Sigmoid colon (tissue), 7 donors: Measurements from ENCODE around the gene PVALB. TPM values are rescaled to one million over a fixed set of nuclear protein-coding genes. Genes with fewer than 3 reads are reported as not detected.

Experiments used
- DNase-seq: peaks from one replicate; pipeline ENCODE4 v3.0.0-alpha.2; 2019
- H3K27ac ChIP-seq, 4 donors: fragments of 200-600 bp; sonication (generic); one replicate each; pipeline ENCODE4 v1.5.1; 2016 to 2019; ENCODE audit warnings: mild to moderate bottlenecking in 1 of 4
- H3K27me3 ChIP-seq, 3 donors: fragments of 200-600 bp; sonication (generic); one replicate each; pipeline ENCODE4 v1.5.1; 2019; ENCODE audit warnings: mild to moderate bottlenecking in 1 of 3
- H3K36me3 ChIP-seq, 4 donors: fragments of 200-600 bp; sonication (generic); one replicate each; pipeline ENCODE4 v1.5.1; 2016 to 2019
- H3K4me1 ChIP-seq, 4 donors: fragments of 200-600 bp; sonication (generic); one replicate each; pipeline ENCODE4 v1.5.1; 2017 to 2019
- H3K4me3 ChIP-seq, 4 donors: fragments of 200-600 bp; sonication (generic); one replicate each; pipeline ENCODE4 v1.5.1; 2017 to 2019; ENCODE audit warnings: mild to moderate bottlenecking in 2 of 4, moderate library complexity in 1 of 4
- H3K9me3 ChIP-seq, 4 donors: fragments of 200-600 bp in 3 of 4; sonication (generic) in 3 of 4; one replicate each; pipeline versions ENCODE4 v1.5.1 to v1.6.1; 2013 to 2019
- CTCF ChIP-seq, 4 experiments: fragments of 450-650 bp in 3 of 4; fragments of 200-600 bp in 1 of 4; IDR thresholded peaks; one replicate each; pipeline ENCODE4 v1.5.1; 2016 to 2019; ENCODE audit warnings: antibody characterized with exemption in 4 of 4, mild to moderate bottlenecking in 3 of 4, moderate library complexity in 2 of 4
- EP300 ChIP-seq, 4 donors: sonication (generic); formaldehyde crosslinking; IDR thresholded peaks; one replicate each; pipeline ENCODE4 v1.6.1; 2017; ENCODE audit warnings: antibody characterized with exemption in 4 of 4
- POLR2A ChIP-seq, 2 donors: fragments of 450-650 bp; IDR thresholded peaks; one replicate each; pipeline ENCODE4 v1.6.1; 2016; ENCODE audit warnings: antibody characterized with exemption in 2 of 2, mild to moderate bottlenecking in 2 of 2, moderate library complexity in 2 of 2
- POLR2AphosphoS5 ChIP-seq, 4 donors: sonication (generic); formaldehyde crosslinking; IDR thresholded peaks; one replicate each; pipeline ENCODE4 v1.6.1; 2017; ENCODE audit warnings: antibody characterized with exemption in 4 of 4
- WGBS, 2 donors: extraction: QIAGEN DNeasy Blood & Tissue Kit; methylation state at CpG; one replicate each; pipeline ENCODE4 v1.1.7; 2013; 5-methylcytosine and 5-hydroxymethylcytosine counted together
- intact Hi-C: fragments of 100-400 bp; cut with DNase I; formaldehyde crosslinking; loops from one replicate; pipeline ENCODE4 v1.15.1; 2023
- polyA plus RNA-seq, 3 donors: library from polyadenylated mRNA; stranded (reverse); fragments of 200-250 nt; gene quantifications; one replicate each; pipeline ENCODE4 v1.2.3, GENCODE V29; 2013
- total RNA-seq, 4 donors: library from RNA; depleted of rRNA; stranded (reverse); fragments of >200 nt; gene quantifications; one replicate each; pipeline ENCODE4 v1.1.0, GENCODE V29; 2016
- donor health status: healthy with polysubstance abuse.
- donor health status: Bipolar disorder and iron deficiency.
- donor health status: healthy.

Gene PVALB
- total and polyA plus RNA-seq, 7 donors = not detected

- whole genome bisulfite sequencing, 2 donors = 53 to 76% methylated on average over 6 of the region's 6 CpGs
Measured at GRCh38 chr22:36860017-36860416, 43.2 kb upstream of the PVALB start.

GRCh38 chr22:36858966-36859365 lies 42.1 kb upstream of the PVALB start:
- Histone ChIP-seq H3K4me1 (peaks cover 0 to 6% (median 3%) of the 10 kb centered on the region in 4 donors), H3K27me3 (no peaks in the 10 kb centered on the region), H3K36me3 (no peaks in the 10 kb centered on the region), H3K27ac (no peak overlapping the region), H3K9me3 (no peaks in the 10 kb centered on the region), H3K4me3 (no peak overlapping the region)
- TF ChIP-seq POLR2A (IDR thresholded peaks at IDR 0.05) (no peak), CTCF (IDR thresholded peaks at IDR 0.05) (no peak), POLR2AphosphoS5 (IDR thresholded peaks at IDR 0.05) (no peak), EP300 (IDR thresholded peaks at IDR 0.05) (no peak)
- intact Hi-C loops = loop anchor here (5.0 to 10.0 kb wide), 2 partner anchors 196 to 312 kb away; partner anchors contain the start of gene KCTD17
- DNase-seq = no peak
- 69 to 74% methylated on average over 2 of the region's 2 CpGs for WGBS, 2 donors

More at GRCh38 chr22:36860017-36860416, 43.2 kb upstream of the PVALB start:
- DNase-seq = peak; percentile 10
- Histone ChIP-seq H3K4me3 (no peak overlapping the region), H3K9me3 (no peaks in the 10 kb centered on the region), H3K27me3 (no peaks in the 10 kb centered on the region), H3K36me3 (no peaks in the 10 kb centered on the region), H3K4me1 (peaks cover 0 to 6% (median 3%) of the 10 kb centered on the region in 4 donors), H3K27ac (peak overlapping the region in 1 of 4 donors; percentile 3)
- TF ChIP-seq POLR2AphosphoS5 (IDR thresholded peaks at IDR 0.05) (no peak), CTCF (IDR thresholded peaks at IDR 0.05) (no peak), EP300 (IDR thresholded peaks at IDR 0.05) (no peak), POLR2A (IDR thresholded peaks at IDR 0.05) (no peak)
- intact Hi-C loops = no loop called here

- DNase-seq = peak; percentile 6
- no peak overlapping the region for H3K27ac ChIP-seq
- H3K4me3 ChIP-seq = no peak overlapping the region
- no peaks in the 10 kb centered on the region for H3K36me3 ChIP-seq
- TF ChIP-seq CTCF (IDR thresholded peaks at IDR 0.05) (no peak), EP300 (IDR thresholded peaks at IDR 0.05) (no peak), POLR2AphosphoS5 (IDR thresholded peaks at IDR 0.05) (no peak), POLR2A (IDR thresholded peaks at IDR 0.05) (no peak)
- WGBS, 2 donors = 84% methylated on average over 9 of the region's 9 CpGs
- no peaks in the 10 kb centered on the region for H3K9me3 ChIP-seq
- H3K4me1 ChIP-seq = peaks cover 0 to 11% (median 3%) of the 10 kb centered on the region in 4 donors
- intact Hi-C loops = loop anchor here (5.0 to 10.0 kb wide), 2 partner anchors 197 to 311 kb away; partner anchors contain the start of gene KCTD17
- no peaks in the 10 kb centered on the region for H3K27me3 ChIP-seq
Measured at GRCh38 chr22:36858156-36858555, 41.3 kb upstream of the PVALB start.

GRCh38 chr22:36856792-36857135 lies 39.9 kb upstream of the PVALB start:
- no peak for DNase-seq
- H3K27me3 ChIP-seq = no peaks in the 10 kb centered on the region
- peaks cover 0 to 12% (median 3%) of the 10 kb centered on the region in 4 donors for H3K4me1 ChIP-seq
- no peaks in the 10 kb centered on the region for H3K9me3 ChIP-seq
- 55 to 72% methylated on average over 8 of the region's 8 CpGs for WGBS, 2 donors
- H3K27ac ChIP-seq = no peak overlapping the region
- H3K4me3 ChIP-seq = no peak overlapping the region
- TF ChIP-seq CTCF (IDR thresholded peaks at IDR 0.05) (no peak), EP300 (IDR thresholded peaks at IDR 0.05) (no peak), POLR2AphosphoS5 (IDR thresholded peaks at IDR 0.05) (no peak), POLR2A (IDR thresholded peaks at IDR 0.05) (no peak)
- intact Hi-C loops = loop anchor here (1.0 to 10.0 kb wide), 5 partner anchors 74 to 309 kb away; partner anchors contain the start of gene KCTD17
- H3K36me3 ChIP-seq = no peaks in the 10 kb centered on the region
